ENCODE results near the gene HDAC4. TPM values are rescaled to one million over a fixed set of nuclear protein-coding genes. Genes with fewer than 3 reads are reported as not detected.

Gene HDAC4
- total RNA-seq, 1 experiment from 2014 or later, result 44.4 TPM

DNA sequence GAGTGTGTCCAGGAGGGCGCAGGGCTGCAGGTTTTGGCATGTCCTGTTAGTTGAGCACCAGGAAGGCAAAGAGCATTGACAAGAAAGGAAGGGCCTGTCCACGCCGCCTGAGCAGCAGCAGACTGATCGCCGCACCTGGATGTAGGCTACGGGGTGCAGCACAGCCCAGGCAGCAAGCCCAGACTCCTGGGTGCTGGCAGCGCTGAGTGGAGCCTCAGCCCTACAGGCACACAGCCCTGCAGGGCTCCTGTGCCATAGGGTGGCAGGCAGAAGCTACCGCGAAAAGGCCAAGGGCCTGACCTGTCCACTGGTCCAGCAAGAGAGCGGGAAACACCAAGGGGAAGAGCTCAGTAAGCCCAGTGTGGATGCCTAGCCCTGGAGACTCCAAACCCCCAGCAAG, 198.0 kb downstream of the HDAC4 start:
- 0 out of 2 replicates have a peak, but pooled peaks cover 3% of the 10 kb centered on the region for H3K36me3 Mint-ChIP-seq
- H3K4me3 Mint-ChIP-seq, result no peak overlapping the region
- CTCF ChIA-PET, result interaction anchor here (3.6 kb wide), 1 partner anchor 9 kb away, joined by 20 read pairs; no protein-coding TSS in a partner anchor
- POLR2A ChIA-PET, result no interaction called here
- no peaks in the 10 kb centered on the region for H3K9me3 Mint-ChIP-seq
- H3K4me1 Mint-ChIP-seq, result peaks cover 43% of the 10 kb centered on the region
- TF ChIP-seq, protein P1, sequence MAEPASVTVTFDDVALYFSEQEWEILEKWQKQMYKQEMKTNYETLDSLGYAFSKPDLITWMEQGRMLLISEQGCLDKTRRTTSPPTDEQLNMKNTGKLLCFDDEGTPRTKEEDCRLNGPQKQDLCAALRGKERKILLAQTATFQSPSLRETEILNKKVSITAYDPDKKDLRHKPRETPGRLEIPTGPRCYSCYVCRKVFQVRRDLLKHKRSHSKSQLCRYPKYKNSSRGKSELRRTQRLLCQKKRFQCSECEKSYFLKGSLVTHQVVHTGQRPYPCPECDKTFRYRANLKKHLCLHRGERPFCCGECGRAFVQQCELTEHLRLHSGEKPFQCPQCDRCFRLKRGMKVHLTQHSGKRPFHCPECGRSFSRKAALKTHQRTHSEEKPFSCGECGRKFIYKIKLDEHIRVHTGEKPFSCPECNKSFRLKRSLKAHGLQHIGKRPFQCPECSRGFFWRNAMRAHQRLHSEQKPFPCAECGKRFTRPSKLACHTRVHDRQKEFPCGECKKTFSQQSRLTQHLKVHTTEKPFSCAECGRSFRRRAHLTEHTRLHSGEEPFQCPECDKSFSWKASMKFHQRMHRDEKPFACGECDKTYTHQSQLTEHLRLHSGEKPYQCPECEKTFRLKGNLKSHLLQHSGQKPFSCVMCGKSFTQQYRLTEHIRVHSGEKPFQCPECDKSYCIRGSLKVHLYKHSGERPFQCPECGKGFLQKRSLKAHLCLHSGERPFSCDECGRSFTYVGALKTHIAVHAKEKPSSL (CRISPR knock-in tag; conservative IDR thresholded peaks at IDR 0.05), result no peak
- TF ChIP-seq, protein P2, sequence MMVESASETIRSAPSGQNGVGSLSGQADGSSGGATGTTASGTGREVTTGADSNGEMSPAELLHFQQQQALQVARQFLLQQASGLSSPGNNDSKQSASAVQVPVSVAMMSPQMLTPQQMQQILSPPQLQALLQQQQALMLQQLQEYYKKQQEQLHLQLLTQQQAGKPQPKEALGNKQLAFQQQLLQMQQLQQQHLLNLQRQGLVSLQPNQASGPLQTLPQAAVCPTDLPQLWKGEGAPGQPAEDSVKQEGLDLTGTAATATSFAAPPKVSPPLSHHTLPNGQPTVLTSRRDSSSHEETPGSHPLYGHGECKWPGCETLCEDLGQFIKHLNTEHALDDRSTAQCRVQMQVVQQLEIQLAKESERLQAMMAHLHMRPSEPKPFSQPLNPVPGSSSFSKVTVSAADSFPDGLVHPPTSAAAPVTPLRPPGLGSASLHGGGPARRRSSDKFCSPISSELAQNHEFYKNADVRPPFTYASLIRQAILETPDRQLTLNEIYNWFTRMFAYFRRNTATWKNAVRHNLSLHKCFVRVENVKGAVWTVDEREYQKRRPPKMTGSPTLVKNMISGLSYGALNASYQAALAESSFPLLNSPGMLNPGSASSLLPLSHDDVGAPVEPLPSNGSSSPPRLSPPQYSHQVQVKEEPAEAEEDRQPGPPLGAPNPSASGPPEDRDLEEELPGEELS (CRISPR knock-in tag; IDR thresholded peaks at IDR 0.05), result no peak
- TF ChIP-seq, protein P3, sequence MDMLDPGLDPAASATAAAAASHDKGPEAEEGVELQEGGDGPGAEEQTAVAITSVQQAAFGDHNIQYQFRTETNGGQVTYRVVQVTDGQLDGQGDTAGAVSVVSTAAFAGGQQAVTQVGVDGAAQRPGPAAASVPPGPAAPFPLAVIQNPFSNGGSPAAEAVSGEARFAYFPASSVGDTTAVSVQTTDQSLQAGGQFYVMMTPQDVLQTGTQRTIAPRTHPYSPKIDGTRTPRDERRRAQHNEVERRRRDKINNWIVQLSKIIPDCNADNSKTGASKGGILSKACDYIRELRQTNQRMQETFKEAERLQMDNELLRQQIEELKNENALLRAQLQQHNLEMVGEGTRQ (CRISPR knock-in tag; IDR thresholded peaks at IDR 0.05), result no peak
- TF ChIP-seq NR2C2 (CRISPR knock-in tag; IDR thresholded peaks at IDR 0.05) (no peak), SOX15 (CRISPR knock-in tag; IDR thresholded peaks at IDR 0.05) (no peak), GTF2I (CRISPR knock-in tag; conservative IDR thresholded peaks at IDR 0.05) (no peak), TEAD1 (CRISPR knock-in tag; IDR thresholded peaks at IDR 0.05) (no peak), ZNF121 (CRISPR knock-in tag; IDR thresholded peaks at IDR 0.05) (no peak)
- TF ChIP-seq, protein P4, sequence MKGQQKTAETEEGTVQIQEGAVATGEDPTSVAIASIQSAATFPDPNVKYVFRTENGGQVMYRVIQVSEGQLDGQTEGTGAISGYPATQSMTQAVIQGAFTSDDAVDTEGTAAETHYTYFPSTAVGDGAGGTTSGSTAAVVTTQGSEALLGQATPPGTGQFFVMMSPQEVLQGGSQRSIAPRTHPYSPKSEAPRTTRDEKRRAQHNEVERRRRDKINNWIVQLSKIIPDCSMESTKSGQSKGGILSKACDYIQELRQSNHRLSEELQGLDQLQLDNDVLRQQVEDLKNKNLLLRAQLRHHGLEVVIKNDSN (CRISPR knock-in tag; IDR thresholded peaks at IDR 0.05), result no peak
- TF ChIP-seq, protein P5, sequence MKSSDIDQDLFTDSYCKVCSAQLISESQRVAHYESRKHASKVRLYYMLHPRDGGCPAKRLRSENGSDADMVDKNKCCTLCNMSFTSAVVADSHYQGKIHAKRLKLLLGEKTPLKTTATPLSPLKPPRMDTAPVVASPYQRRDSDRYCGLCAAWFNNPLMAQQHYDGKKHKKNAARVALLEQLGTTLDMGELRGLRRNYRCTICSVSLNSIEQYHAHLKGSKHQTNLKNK (CRISPR knock-in tag; IDR thresholded peaks at IDR 0.05), result no peak
- TF ChIP-seq, protein P6, sequence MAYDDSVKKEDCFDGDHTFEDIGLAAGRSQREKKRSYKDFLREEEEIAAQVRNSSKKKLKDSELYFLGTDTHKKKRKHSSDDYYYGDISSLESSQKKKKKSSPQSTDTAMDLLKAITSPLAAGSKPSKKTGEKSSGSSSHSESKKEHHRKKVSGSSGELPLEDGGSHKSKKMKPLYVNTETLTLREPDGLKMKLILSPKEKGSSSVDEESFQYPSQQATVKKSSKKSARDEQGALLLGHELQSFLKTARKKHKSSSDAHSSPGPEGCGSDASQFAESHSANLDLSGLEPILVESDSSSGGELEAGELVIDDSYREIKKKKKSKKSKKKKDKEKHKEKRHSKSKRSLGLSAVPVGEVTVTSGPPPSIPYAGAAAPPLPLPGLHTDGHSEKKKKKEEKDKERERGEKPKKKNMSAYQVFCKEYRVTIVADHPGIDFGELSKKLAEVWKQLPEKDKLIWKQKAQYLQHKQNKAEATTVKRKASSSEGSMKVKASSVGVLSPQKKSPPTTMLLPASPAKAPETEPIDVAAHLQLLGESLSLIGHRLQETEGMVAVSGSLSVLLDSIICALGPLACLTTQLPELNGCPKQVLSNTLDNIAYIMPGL (CRISPR knock-in tag; IDR thresholded peaks at IDR 0.05), result no peak
- no peak for DNase-seq (ENCODE audit: low spot score)
- H3K27me3 Mint-ChIP-seq (ENCODE audit: low read depth), result no peaks in the 10 kb centered on the region
- no peak overlapping the region for H3K27ac Mint-ChIP-seq
- no peak for ATAC-seq

DNA sequence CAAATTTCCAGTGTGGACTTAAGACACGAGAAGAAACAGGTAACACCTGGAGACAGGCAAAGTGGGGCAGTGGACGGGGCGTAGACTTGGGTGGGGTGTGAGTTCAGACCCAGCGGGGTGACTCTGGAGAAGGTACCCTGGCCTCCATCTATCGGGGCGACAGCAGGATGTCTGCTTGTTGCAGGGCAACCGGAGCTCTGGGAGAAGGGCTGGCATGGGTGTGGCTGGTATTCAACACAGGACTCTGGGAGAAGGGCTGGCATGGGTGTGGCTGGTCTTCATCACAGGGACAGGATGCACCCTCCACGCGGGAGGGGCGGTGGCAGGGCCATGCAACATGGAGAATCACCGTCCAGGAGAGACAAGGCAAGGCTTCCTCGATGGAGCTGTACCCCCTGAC, 198.5 kb downstream of the HDAC4 start:
- ATAC-seq, result no peak

More for the DNA sequence above, 198.5 kb downstream of the HDAC4 start:
- Mint-ChIP-seq H3K27me3 (ENCODE audit: low read depth) (no peaks in the 10 kb centered on the region), H3K4me1 (peaks cover 40% of the 10 kb centered on the region), H3K9me3 (no peaks in the 10 kb centered on the region), H3K27ac (peak overlapping the region; percentile 58), H3K4me3 (no peak overlapping the region), H3K36me3 (0 out of 2 replicates have a peak, but pooled peaks cover 3% of the 10 kb centered on the region)
- ChIA-PET POLR2A (no interaction called here), CTCF (no interaction called here)
- TF ChIP-seq ZNF423 (CRISPR knock-in tag; IDR thresholded peaks at IDR 0.05), result no peak
- TF ChIP-seq, protein P7, sequence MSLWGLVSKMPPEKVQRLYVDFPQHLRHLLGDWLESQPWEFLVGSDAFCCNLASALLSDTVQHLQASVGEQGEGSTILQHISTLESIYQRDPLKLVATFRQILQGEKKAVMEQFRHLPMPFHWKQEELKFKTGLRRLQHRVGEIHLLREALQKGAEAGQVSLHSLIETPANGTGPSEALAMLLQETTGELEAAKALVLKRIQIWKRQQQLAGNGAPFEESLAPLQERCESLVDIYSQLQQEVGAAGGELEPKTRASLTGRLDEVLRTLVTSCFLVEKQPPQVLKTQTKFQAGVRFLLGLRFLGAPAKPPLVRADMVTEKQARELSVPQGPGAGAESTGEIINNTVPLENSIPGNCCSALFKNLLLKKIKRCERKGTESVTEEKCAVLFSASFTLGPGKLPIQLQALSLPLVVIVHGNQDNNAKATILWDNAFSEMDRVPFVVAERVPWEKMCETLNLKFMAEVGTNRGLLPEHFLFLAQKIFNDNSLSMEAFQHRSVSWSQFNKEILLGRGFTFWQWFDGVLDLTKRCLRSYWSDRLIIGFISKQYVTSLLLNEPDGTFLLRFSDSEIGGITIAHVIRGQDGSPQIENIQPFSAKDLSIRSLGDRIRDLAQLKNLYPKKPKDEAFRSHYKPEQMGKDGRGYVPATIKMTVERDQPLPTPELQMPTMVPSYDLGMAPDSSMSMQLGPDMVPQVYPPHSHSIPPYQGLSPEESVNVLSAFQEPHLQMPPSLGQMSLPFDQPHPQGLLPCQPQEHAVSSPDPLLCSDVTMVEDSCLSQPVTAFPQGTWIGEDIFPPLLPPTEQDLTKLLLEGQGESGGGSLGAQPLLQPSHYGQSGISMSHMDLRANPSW (CRISPR knock-in tag; conservative IDR thresholded peaks at IDR 0.05; ENCODE audit: low read depth), result no peak
- TF ChIP-seq, protein P8, sequence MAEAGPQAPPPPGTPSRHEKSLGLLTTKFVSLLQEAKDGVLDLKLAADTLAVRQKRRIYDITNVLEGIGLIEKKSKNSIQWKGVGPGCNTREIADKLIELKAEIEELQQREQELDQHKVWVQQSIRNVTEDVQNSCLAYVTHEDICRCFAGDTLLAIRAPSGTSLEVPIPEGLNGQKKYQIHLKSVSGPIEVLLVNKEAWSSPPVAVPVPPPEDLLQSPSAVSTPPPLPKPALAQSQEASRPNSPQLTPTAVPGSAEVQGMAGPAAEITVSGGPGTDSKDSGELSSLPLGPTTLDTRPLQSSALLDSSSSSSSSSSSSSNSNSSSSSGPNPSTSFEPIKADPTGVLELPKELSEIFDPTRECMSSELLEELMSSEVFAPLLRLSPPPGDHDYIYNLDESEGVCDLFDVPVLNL (CRISPR knock-in tag; IDR thresholded peaks at IDR 0.05; ENCODE audit: borderline replicate concordance, low read depth), result no peak
- TF ChIP-seq IRF2 (CRISPR knock-in tag; IDR thresholded peaks at IDR 0.05; ENCODE audit: borderline replicate concordance, low read depth), result no peak
- TF ChIP-seq, protein P9, sequence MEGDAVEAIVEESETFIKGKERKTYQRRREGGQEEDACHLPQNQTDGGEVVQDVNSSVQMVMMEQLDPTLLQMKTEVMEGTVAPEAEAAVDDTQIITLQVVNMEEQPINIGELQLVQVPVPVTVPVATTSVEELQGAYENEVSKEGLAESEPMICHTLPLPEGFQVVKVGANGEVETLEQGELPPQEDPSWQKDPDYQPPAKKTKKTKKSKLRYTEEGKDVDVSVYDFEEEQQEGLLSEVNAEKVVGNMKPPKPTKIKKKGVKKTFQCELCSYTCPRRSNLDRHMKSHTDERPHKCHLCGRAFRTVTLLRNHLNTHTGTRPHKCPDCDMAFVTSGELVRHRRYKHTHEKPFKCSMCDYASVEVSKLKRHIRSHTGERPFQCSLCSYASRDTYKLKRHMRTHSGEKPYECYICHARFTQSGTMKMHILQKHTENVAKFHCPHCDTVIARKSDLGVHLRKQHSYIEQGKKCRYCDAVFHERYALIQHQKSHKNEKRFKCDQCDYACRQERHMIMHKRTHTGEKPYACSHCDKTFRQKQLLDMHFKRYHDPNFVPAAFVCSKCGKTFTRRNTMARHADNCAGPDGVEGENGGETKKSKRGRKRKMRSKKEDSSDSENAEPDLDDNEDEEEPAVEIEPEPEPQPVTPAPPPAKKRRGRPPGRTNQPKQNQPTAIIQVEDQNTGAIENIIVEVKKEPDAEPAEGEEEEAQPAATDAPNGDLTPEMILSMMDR (IDR thresholded peaks at IDR 0.05), result no peak
- DNase-seq (ENCODE audit: low spot score), result no peak

Data from WTC11 (cell line).